Measurements from ENCODE around the gene FBXO31. TPM values are rescaled to one million over a fixed set of nuclear protein-coding genes. Genes with fewer than 3 reads are reported as not detected.

Gene FBXO31
- total and polyA plus RNA-seq, 2 donors (not counting 3 experiments of a cell fraction or from before 2014, with no cell fraction given): 17.1 to 31.8 TPM

DNA sequence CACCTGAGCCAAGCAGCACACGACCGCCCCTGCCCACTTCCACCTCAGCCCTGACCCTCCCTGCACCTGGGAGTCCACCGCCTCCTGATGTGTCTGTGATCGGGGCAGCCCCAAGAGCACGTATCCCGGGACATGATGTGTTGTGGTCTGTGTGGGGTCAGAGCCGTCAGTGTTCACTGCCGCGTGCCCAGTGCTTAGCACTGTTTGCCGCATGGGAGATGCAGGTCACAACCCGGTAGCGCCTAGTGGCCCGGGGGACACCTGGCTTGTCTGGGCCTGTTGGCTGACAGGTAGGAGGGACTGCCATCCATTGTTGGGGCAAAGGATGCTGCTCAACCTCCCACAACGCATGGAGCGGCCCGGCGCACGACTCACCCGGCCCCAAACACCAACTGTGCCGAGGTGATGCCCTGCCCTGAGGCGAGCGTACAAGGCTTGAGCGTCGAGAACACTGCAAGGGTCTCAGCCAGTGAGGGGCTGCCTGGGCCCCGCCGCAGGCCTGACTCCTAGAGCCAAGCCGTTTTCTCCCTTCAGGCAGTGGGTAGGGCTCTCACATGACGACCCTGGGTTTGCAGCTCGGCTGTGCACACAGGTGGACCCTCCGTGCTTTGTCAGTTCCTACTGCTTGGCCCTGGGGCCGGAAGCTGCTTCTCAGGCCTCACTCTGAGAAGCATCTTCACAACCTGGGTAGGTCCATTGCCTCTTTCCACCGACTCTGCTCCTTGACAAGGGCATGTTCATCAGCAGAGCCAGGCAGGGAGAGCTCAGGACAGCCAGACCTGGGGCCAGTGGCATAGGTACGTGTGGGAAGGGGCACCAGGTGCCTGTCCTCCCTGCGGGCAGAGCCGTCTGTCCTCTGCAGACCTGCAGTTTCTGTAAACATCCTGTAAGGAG, 60.5 kb downstream of the FBXO31 start:
- dilution Hi-C loops (cut with MboI; ENCODE audit: extremely low pct_ligation_motif_present, low sequenced_read_pairs): no loop called here
- intact Hi-C loops (cut with micrococcal nuclease): no loop called here
- FAIRE-seq: no peak
- no peaks in the 10 kb centered on the region for H3K9me1 ChIP-seq (replicated peaks; ENCODE audit: control insufficient read depth, extremely low read depth, insufficient read depth, low read length)
- no peak overlapping the region for H3K27ac ChIP-seq (ENCODE audit: insufficient read depth, low read depth, low read length)
- H3K36me3 ChIP-seq (ENCODE audit: control insufficient read depth in 2 of 2, extremely low read depth in 1 of 2, insufficient read depth in 2 of 2, low read length in 2 of 2): no peaks in the 10 kb centered on the region
- H3K79me2 ChIP-seq (ENCODE audit: control insufficient read depth, insufficient read depth, low read length): peaks cover 5% of the 10 kb centered on the region
- H3K4me1 ChIP-seq (ENCODE audit: control insufficient read depth, extremely low read depth, insufficient read depth, low read length): peaks cover 6% of the 10 kb centered on the region
- no peaks in the 10 kb centered on the region for H4K20me1 ChIP-seq (replicated peaks; ENCODE audit: control insufficient read depth, extremely low read depth, insufficient read depth, low read length)
- no peak overlapping the region for H2AFZ ChIP-seq (ENCODE audit: low read depth, low read length)
- no peak for DNase-seq (ENCODE audit: low read depth, low spot score)
- BruUV-seq (replicated peaks): no TSS peak
- no peak overlapping the region for H3K4me3 ChIP-seq (replicated peaks in 1 of 3; ENCODE audit: insufficient read depth in 1 of 3, low read depth in 1 of 3, low read length in 3 of 3)
- ChIA-PET POLR2A (no interaction called here), CTCF (interaction anchor here (2.2 to 3.3 kb wide), 2 partner anchors 60 to 71 kb away, joined by 8 to 21 read pairs; partner anchors contain the start of gene FBXO31)
- H3K9ac ChIP-seq (replicated peaks; ENCODE audit: extremely low read depth, insufficient read depth, low read length): no peak overlapping the region
- TF ChIP-seq MYC (IDR thresholded peaks at IDR 0.05; ENCODE audit: low read depth, low read length) (no peak), JUN (IDR thresholded peaks at IDR 0.05; ENCODE audit: borderline replicate concordance, insufficient read depth, insufficient read length, low read depth) (no peak), EZH2 (IDR thresholded peaks at IDR 0.05; ENCODE audit: borderline replicate concordance, low read depth, low read length, severe bottlenecking) (no peak), POLR2A (IDR thresholded peaks at IDR 0.05; ENCODE audit: low read depth, low read length) (no peak), FOS (IDR thresholded peaks at IDR 0.05; ENCODE audit: borderline replicate concordance, insufficient read depth, low read length) (no peak), GATA2 (IDR thresholded peaks at IDR 0.05; ENCODE audit: insufficient read depth, insufficient read length, low read depth, low read length) (no peak), POLR2AphosphoS5 (IDR thresholded peaks at IDR 0.05; ENCODE audit: insufficient read depth, low read depth, low read length) (no peak)
- TF ChIP-seq, protein P1, sequence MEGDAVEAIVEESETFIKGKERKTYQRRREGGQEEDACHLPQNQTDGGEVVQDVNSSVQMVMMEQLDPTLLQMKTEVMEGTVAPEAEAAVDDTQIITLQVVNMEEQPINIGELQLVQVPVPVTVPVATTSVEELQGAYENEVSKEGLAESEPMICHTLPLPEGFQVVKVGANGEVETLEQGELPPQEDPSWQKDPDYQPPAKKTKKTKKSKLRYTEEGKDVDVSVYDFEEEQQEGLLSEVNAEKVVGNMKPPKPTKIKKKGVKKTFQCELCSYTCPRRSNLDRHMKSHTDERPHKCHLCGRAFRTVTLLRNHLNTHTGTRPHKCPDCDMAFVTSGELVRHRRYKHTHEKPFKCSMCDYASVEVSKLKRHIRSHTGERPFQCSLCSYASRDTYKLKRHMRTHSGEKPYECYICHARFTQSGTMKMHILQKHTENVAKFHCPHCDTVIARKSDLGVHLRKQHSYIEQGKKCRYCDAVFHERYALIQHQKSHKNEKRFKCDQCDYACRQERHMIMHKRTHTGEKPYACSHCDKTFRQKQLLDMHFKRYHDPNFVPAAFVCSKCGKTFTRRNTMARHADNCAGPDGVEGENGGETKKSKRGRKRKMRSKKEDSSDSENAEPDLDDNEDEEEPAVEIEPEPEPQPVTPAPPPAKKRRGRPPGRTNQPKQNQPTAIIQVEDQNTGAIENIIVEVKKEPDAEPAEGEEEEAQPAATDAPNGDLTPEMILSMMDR (IDR thresholded peaks at IDR 0.05; ENCODE audit: extremely low read depth in 1 of 2, insufficient read depth in 1 of 2, low read depth in 1 of 2, low read length in 2 of 2): no peak
- TF ChIP-seq, protein P2, sequence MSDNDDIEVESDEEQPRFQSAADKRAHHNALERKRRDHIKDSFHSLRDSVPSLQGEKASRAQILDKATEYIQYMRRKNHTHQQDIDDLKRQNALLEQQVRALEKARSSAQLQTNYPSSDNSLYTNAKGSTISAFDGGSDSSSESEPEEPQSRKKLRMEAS (IDR thresholded peaks at IDR 0.05; ENCODE audit: insufficient read depth, insufficient read length): no peak
- no peaks in the 10 kb centered on the region for H3K27me3 ChIP-seq (ENCODE audit: control insufficient read depth in 2 of 2, insufficient read depth in 2 of 2, low read length in 2 of 2)
- no peak overlapping the region for H3K4me2 ChIP-seq (ENCODE audit: insufficient read depth, low read length)
- no peaks in the 10 kb centered on the region for H3K9me3 ChIP-seq (replicated peaks; ENCODE audit: control insufficient read depth, insufficient read depth, low read length)

Measured in endothelial cell of umbilical vein (primary cell).